Right lobe of liver (tissue), 6 donors: Measurements from ENCODE around the gene EEFSEC. TPM values are rescaled to one million over a fixed set of nuclear protein-coding genes. Genes with fewer than 3 reads are reported as not detected.

Source experiments
- ATAC-seq, 4 donors: fragments of 200-7000 bp; cut with Tn5 transposase; one replicate each; pipeline ENCODE4 v1.9.1; 2020; ENCODE audit warnings: mild to moderate bottlenecking in 4 of 4, moderate library complexity in 4 of 4
- DNase-seq, 3 donors: peaks; one replicate each; pipeline ENCODE4 v3.0.0-alpha.2; 2020
- H3K27ac ChIP-seq, 3 donors: fragments of 200-600 bp; one replicate each; pipeline ENCODE4 v1.8.0; 2022
- H3K27me3 ChIP-seq, 2 donors: fragments of 200-600 bp; one replicate each; pipeline ENCODE4 v1.8.0; 2022
- H3K36me3 ChIP-seq, 4 donors: fragments of 200-600 bp; sonication (generic) in 1 of 4; one replicate each; pipeline versions ENCODE4 v1.5.1 to v1.8.0; 2017 to 2022; ENCODE audit warnings: control low read depth in 1 of 4
- H3K4me1 ChIP-seq, 4 donors: fragments of 200-600 bp; sonication (generic) in 1 of 4; one replicate each; pipeline versions ENCODE4 v1.5.1 to v1.8.0; 2017 to 2022; ENCODE audit warnings: control low read depth in 1 of 4
- H3K4me3 ChIP-seq, 3 donors: fragments of 200-600 bp; one replicate each; pipeline ENCODE4 v1.8.0; 2022
- H3K9me3 ChIP-seq, 4 donors: fragments of 200-600 bp; sonication (generic) in 1 of 4; one replicate each; pipeline versions ENCODE4 v1.5.1 to v1.8.0; 2017 to 2022; ENCODE audit warnings: control low read depth in 1 of 4
- CTCF ChIP-seq, 4 donors: fragments of 200-600 bp in 3 of 4; fragments of 450-650 bp in 1 of 4; IDR thresholded peaks; one replicate each; pipeline versions ENCODE4 v1.5.1 to v1.8.0; 2016 to 2022; ENCODE audit warnings: antibody characterized with exemption in 4 of 4, mild to moderate bottlenecking in 2 of 4
- POLR2A ChIP-seq: fragments of 450-650 bp; IDR thresholded peaks from one replicate; pipeline ENCODE4 v1.6.1; 2017; ENCODE audit warnings: antibody characterized with exemption, mild to moderate bottlenecking
- WGBS: methylation state at CpG from one replicate; pipeline ENCODE4 v1.1.6; 2018; ENCODE audit warnings: low coverage, low lambda C conversion rate; ENCODE audit not compliant: insufficient coverage; ENCODE audit errors: missing lambda C conversion rate; 5-methylcytosine and 5-hydroxymethylcytosine counted together
- intact Hi-C, 2 donors: fragments of 100-400 bp; cut with DNase I; formaldehyde crosslinking; loops; one replicate each; pipeline versions ENCODE4 v1.11.2 to v1.14.1; 2022
- total RNA-seq, 6 experiments: library from RNA; depleted of rRNA in 2 of 6; stranded (reverse); fragments of >200 nt in 2 of 6; fragmentation: NEBNext Ultra II Directional in 3 of 6; extraction: Animal tissue kit (Norgen Biotek cat#: 25700) in 3 of 6; gene quantifications; one replicate each; pipeline versions ENCODE4 v1.1.0 to v1.2.4, GENCODE V29; 2016 to 2023
- donor health status: DM: no; HTN: yes; CAD: no.
- donor health status: DM: no; HTN: no; CAD: no.
- donor health status: DM: no; HTN: no; CAD: no.
- donor health status: DM: no; HTN: yes; CAD: no.
- donor health status: DM: no; HTN: yes; CAD: no.

EEFSEC gene
- total RNA-seq, 6 experiments from 2014 or later: 10.1 to 24.0 (median 13.4) TPM

DNA sequence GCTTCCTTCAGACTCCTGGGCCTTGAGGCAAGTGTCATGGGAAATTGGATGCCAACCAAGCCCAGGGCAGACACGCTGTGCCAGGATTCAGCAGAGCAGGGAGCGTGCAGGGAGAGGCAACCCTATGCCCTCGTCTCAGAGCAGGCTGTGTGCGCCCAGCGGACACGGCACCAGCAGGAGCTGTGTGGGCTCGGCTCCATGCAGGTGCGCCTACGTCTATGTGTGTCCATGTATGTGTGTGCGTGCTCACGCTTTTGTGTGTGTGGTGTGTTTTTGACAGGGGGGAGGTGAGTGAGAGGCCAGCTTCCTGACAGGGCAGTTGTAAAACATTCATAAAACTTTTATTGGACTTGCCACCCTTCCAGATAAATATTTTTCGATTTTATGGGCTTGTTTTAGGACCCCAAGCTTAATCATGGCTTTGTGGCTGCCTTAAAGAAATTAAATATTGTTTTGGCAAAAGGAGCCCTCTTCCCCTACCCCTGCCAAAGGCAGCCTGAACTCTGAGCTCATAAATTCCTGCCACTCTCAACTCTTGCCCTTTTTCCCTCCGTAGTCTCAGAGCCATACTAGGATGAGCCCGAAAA is 229.0 kb downstream of the EEFSEC start:
- TF ChIP-seq POLR2A (no peak), CTCF (IDR thresholded peaks at IDR 0.05) (no peak)
- DNase-seq: peak; percentile 37 to 76 (median 70)
- Histone ChIP-seq H3K27me3 (no peaks in the 10 kb centered on the region), H3K4me1 (peaks cover 0 to 54% (median 24%) of the 10 kb centered on the region in 4 donors), H3K36me3 (no peaks in the 10 kb centered on the region), H3K9me3 (no peaks in the 10 kb centered on the region), H3K4me3 (no peak overlapping the region), H3K27ac (no peak overlapping the region)
- WGBS: 24% methylated on average over 6 of the region's 14 CpGs
- peak; percentile 31 to 61 (median 52) for ATAC-seq
- intact Hi-C loops: loop anchor here in 1 of 2 donors (10.0 kb wide), 1 partner anchor 218 kb away; no protein-coding TSS in a partner anchor

DNA sequence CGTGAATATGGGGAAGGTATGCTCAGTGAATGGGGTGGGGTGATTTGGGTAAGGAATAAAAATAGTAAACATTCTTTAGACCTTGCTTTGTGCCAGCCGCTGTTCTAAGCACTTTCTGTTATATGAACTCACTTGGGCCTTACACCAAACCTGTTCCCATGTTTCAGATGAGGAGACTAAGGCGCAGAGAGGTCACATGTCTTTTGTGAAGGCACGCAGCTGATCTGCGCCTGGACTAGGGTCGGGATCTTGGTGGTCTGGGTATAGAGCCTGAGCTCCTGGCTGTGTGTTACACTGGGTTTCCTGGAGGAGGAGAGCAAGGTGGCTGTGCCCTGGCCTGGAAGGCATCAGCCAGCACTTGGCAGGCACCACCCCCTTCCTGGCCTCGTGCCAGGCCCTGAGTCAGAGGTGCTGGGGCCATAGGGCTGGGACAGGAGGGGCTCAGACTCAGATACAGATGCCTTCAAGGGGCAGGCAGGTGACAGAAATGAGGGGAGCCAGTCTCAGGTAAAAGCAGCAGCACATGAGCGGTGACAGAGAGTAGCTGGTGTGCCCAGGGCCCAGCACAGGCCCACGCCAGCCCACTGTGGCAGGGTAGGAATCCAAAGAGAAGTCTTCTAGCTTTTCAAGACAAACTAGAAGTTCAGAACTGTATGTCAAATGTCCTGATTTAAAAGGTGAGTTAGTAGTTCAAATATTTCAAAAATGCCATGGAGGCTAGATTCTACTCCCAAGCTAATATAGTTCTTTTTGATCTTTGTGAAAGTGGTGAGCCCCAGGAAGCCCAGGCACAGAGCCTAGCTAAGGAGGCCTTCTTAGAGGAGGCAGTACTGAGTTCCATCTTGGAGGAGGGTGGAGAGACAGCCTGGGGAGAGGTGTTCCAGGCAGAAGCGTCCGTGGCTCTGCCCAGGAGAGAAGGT is 230.3 kb downstream of the EEFSEC start:
- Histone ChIP-seq H3K4me1 (peaks cover 0 to 49% (median 22%) of the 10 kb centered on the region in 4 donors), H3K9me3 (no peaks in the 10 kb centered on the region), H3K27ac (no peak overlapping the region), H3K4me3 (no peak overlapping the region), H3K36me3 (no peaks in the 10 kb centered on the region), H3K27me3 (no peaks in the 10 kb centered on the region)
- WGBS: 87% methylated on average over 6 of the region's 11 CpGs
- intact Hi-C loops: loop anchor here in 1 of 2 donors (10.0 kb wide), 1 partner anchor 219 kb away; no protein-coding TSS in a partner anchor
- ATAC-seq: peak in 2 of 4 donors; percentile 30 to 31
- TF ChIP-seq POLR2A: no peak
- TF ChIP-seq CTCF (IDR thresholded peaks at IDR 0.05): no peak
- DNase-seq: peak in 2 of 3 donors; percentile 62 to 72

GRCh38 chr3:128385080-128385832 is 232.0 kb downstream of the EEFSEC start:
- peak; percentile 89 to 90 (median 89) for ATAC-seq
- WGBS: 36% methylated on average over 4 of the region's 11 CpGs
- DNase-seq: peak; percentile 70 to 89 (median 87)
- Histone ChIP-seq H3K4me1 (peaks cover 0 to 44% (median 22%) of the 10 kb centered on the region in 4 donors), H3K4me3 (no peak overlapping the region), H3K9me3 (no peaks in the 10 kb centered on the region), H3K27ac (peak overlapping the region in 2 of 3 donors; percentile 38 to 44), H3K27me3 (no peaks in the 10 kb centered on the region), H3K36me3 (no peaks in the 10 kb centered on the region)
- intact Hi-C loops: loop anchor here in 1 of 2 donors (10.0 kb wide), 1 partner anchor 220 kb away; no protein-coding TSS in a partner anchor
- TF ChIP-seq CTCF (IDR thresholded peaks at IDR 0.05): no peak

- peaks cover 0 to 24% (median 11%) of the 10 kb centered on the region in 4 donors for H3K4me1 ChIP-seq
- H3K9me3 ChIP-seq: no peaks in the 10 kb centered on the region
- no peaks in the 10 kb centered on the region for H3K36me3 ChIP-seq
- H3K27ac ChIP-seq: no peak overlapping the region
- ATAC-seq: no peak
- DNase-seq: no peak
- WGBS: no CpG with 5 or more reads among the region's 9 CpGs
- H3K27me3 ChIP-seq: no peaks in the 10 kb centered on the region
- intact Hi-C loops: loop anchor here in 1 of 2 donors (10.0 kb wide), 1 partner anchor 224 kb away; no protein-coding TSS in a partner anchor
- no peak overlapping the region for H3K4me3 ChIP-seq
- TF ChIP-seq POLR2A (no peak), CTCF (IDR thresholded peaks at IDR 0.05) (no peak)
These were observed 235.7 kb downstream of the EEFSEC start for GRCh38 chr3:128388932-128389331.
